K562 (cell line): ENCODE data around the gene PYROXD2. TPM values are rescaled to one million over a fixed set of nuclear protein-coding genes. Genes with fewer than 3 reads are reported as not detected.

ENCODE experiments used
- ADNP ChIP-seq: fragments of 200-800 bp; sonication (Bioruptor generic); IDR thresholded peaks from 2 replicates; pipeline ENCODE4 v1.6.1; 2016; ENCODE audit warnings: missing genetic modification characterization, missing compliant biosample characterization
- ARID3B ChIP-seq: fragments of 250-450 bp; sonication (Bioruptor Pico); IDR thresholded peaks from 2 replicates; pipeline ENCODE4 v1.4.0; 2020; ENCODE audit warnings: borderline replicate concordance
- ATF7 ChIP-seq: fragments of 450-650 bp; IDR thresholded peaks from 2 replicates; pipeline ENCODE4 v1.7.1; 2014; ENCODE audit warnings: mild to moderate bottlenecking, moderate library complexity
- ETV1 ChIP-seq: fragments of 450-650 bp; conservative IDR thresholded peaks from 2 replicates; pipeline ENCODE4 v1.6.1; 2016; ENCODE audit warnings: missing genetic modification characterization, control low read depth, low read depth, missing compliant biosample characterization
- ETV5 ChIP-seq: sonication (generic); formaldehyde crosslinking; IDR thresholded peaks from 2 replicates; pipeline ENCODE4 v1.4.0; 2020; ENCODE audit warnings: low read depth, mild to moderate bottlenecking, missing genetic modification reagents
- GATA2 ChIP-seq: sonication (generic); formaldehyde crosslinking; IDR thresholded peaks from 2 replicates; pipeline ENCODE4 v1.4.0; 2020; ENCODE audit warnings: mild to moderate bottlenecking, missing genetic modification reagents
- KDM1A ChIP-seq, 2 experiments: fragments of 450-650 bp; IDR thresholded peaks; 2 replicates each; pipeline ENCODE4 v1.6.1; 2016; ENCODE audit warnings: mild to moderate bottlenecking in 2 of 2
- MECOM ChIP-seq: fragments of 250-450 bp; sonication (Bioruptor Pico); IDR thresholded peaks from 2 replicates; pipeline ENCODE4 v1.8.0; 2022; ENCODE audit warnings: inconsistent platforms
- MNT ChIP-seq, 2 experiments: fragments of 450-650 bp; conservative IDR thresholded peaks; 2 replicates each; pipeline ENCODE4 v1.6.1; 2017; ENCODE audit warnings: mild to moderate bottlenecking in 2 of 2, moderate library complexity in 2 of 2
- MTF1 ChIP-seq: fragments of 250-450 bp; sonication (Bioruptor Pico); IDR thresholded peaks from 2 replicates; pipeline ENCODE4 v1.9.0; 2021; ENCODE audit warnings: moderate library complexity, mild to moderate bottlenecking, inconsistent platforms, borderline replicate concordance
- NR2F6 ChIP-seq: fragments of 450-650 bp; formaldehyde crosslinking; IDR thresholded peaks from 2 replicates; pipeline ENCODE4 v1.4.0; 2020; ENCODE audit warnings: mild to moderate bottlenecking
- SIN3A ChIP-seq, 2 experiments: fragments of 150-350 bp in 1 of 2; IDR thresholded peaks; 2 replicates each; pipeline ENCODE4 v1.6.1; 2011 to 2016; ENCODE audit warnings: borderline replicate concordance in 2 of 2, low read depth in 2 of 2, low read length in 2 of 2, mild to moderate bottlenecking in 2 of 2, moderate library complexity in 2 of 2; ENCODE audit not compliant: control insufficient read depth in 1 of 2
- SMARCC2 ChIP-seq: fragments of 450-650 bp; IDR thresholded peaks from 2 replicates; pipeline ENCODE4 v1.6.1; 2017; ENCODE audit warnings: antibody characterized with exemption, moderate library complexity, mild to moderate bottlenecking, low read depth
- SMARCE1 ChIP-seq: fragments of 450-650 bp; IDR thresholded peaks from 2 replicates; pipeline ENCODE4 v1.7.1; 2016; ENCODE audit warnings: mild to moderate bottlenecking
- STAG1 ChIP-seq: sonication (generic); formaldehyde crosslinking; IDR thresholded peaks from 2 replicates; pipeline ENCODE4 v1.5.0; 2020; ENCODE audit warnings: missing genetic modification reagents, borderline replicate concordance
- TRIM25 ChIP-seq: fragments of 450-650 bp; IDR thresholded peaks from 2 replicates; pipeline ENCODE4 v1.7.0; 2016; ENCODE audit warnings: borderline replicate concordance
- ZKSCAN8 ChIP-seq: fragments of 200-800 bp; sonication (Bioruptor generic); IDR thresholded peaks from 2 replicates; pipeline ENCODE4 v1.6.1; 2016; ENCODE audit warnings: missing genetic modification characterization, missing compliant biosample characterization
- ZNF174 ChIP-seq: fragments of 250-450 bp; sonication (Bioruptor Pico); IDR thresholded peaks from 2 replicates; pipeline ENCODE4 v1.4.0; 2020; ENCODE audit warnings: mild to moderate bottlenecking
- ZNF280A ChIP-seq: fragments of 450-650 bp; IDR thresholded peaks from 2 replicates; pipeline ENCODE4 v1.6.1; 2018; ENCODE audit warnings: mild to moderate bottlenecking, low read depth; ENCODE audit not compliant: partially characterized antibody
- ZNF384 ChIP-seq: IDR thresholded peaks from 2 replicates; pipeline ENCODE4 v1.6.1; 2012; ENCODE audit warnings: low read depth, low read length, improper control_type of control experiment
- ZNF511 ChIP-seq: sonication (generic); formaldehyde crosslinking; IDR thresholded peaks from 2 replicates; pipeline ENCODE4 v1.8.0; 2022; ENCODE audit warnings: mild to moderate bottlenecking, missing genetic modification reagents
- ZNF764 ChIP-seq: fragments of 250-450 bp; sonication (Bioruptor Pico); IDR thresholded peaks from 2 replicates; pipeline ENCODE4 v1.4.0; 2020; ENCODE audit warnings: low read depth, mild to moderate bottlenecking, moderate library complexity
- polyA plus RNA-seq, 8 experiments: library from polyadenylated mRNA; depleted of rRNA in 4 of 8; stranded (reverse) in 5 of 8; unstranded in 3 of 8; fragments of >200 nt; fragmentation: Nextera tagmentation in 2 of 8; fragmentation: Illumina TruSeq in 1 of 8; extraction: Ambion mirVana in 2 of 8; extraction: Trizol in 1 of 8; gene quantifications; 2 replicates each; pipeline versions ENCODE4 v1.2.1 to v1.2.3, GENCODE V29; 2011 to 2014; ENCODE audit warnings: inconsistent platforms in 1 of 8, missing spikeins in 1 of 8
- total RNA-seq, 7 experiments: library from RNA; depleted of rRNA in 6 of 7; stranded (reverse); fragments of >200 nt in 6 of 7; fragmentation: Illumina TruSeq in 2 of 7; extraction: Trizol in 2 of 7; gene quantifications; 2 replicates each; pipeline versions ENCODE4 v1.2.1 to v1.2.3, GENCODE V29; 2011 to 2021; ENCODE audit warnings: low replicate concordance in 1 of 7

Gene PYROXD2
- total and polyA plus RNA-seq, 9 of the 15 experiments (the other 6 are each of a cell fraction or from before 2014, with no cell fraction given), result 0.14 to 1.4 (median 0.58) TPM

- TF ChIP-seq NR2F6 (CRISPR knock-in tag), result no peak
- no peak for TF ChIP-seq GATA2 (CRISPR knock-in tag)
- TF ChIP-seq STAG1, result no peak
- TF ChIP-seq ZNF764 (CRISPR knock-in tag), result peak; percentile 75; the same call in 1 of the 2 replicates
- TF ChIP-seq ZNF280A, result no peak
- TF ChIP-seq ETV5, result no peak
- TF ChIP-seq ZNF174 (CRISPR knock-in tag), result no peak
- no peak for TF ChIP-seq ARID3B (CRISPR knock-in tag)
- peak; percentile 85 to 94 for TF ChIP-seq MNT (conservative IDR thresholded peaks at IDR 0.05)
- no peak; the same call in 1 of the 2 replicates for TF ChIP-seq ATF7
- no peak for TF ChIP-seq SMARCC2
- TF ChIP-seq KDM1A (IDR thresholded peaks at IDR 0.05), result peak in 1 of 2 experiments; percentile 58; a peak in 1 of 4 replicates
- TF ChIP-seq ZNF511, result no peak
- TF ChIP-seq MECOM (CRISPR knock-in tag), result no peak
- no peak for TF ChIP-seq ZKSCAN8 (CRISPR knock-in tag)
- TF ChIP-seq ZNF384, result no peak
- no peak for TF ChIP-seq ETV1 (tag)
- peak; percentile 62 to 96; a peak in 1 of 4 replicates for TF ChIP-seq SIN3A (IDR thresholded peaks at IDR 0.05; ENCODE audit: borderline replicate concordance in 2 of 2, control insufficient read depth in 1 of 2, low read depth in 2 of 2, low read length in 2 of 2)
- peak; percentile 97 for TF ChIP-seq ADNP
- TF ChIP-seq MTF1 (CRISPR knock-in tag), result no peak
- TF ChIP-seq TRIM25, result no peak
- no peak for TF ChIP-seq SMARCE1
Observed at GRCh38 chr10:98446661-98447221, 31.8 kb upstream of the PYROXD2 start, which contains the start of gene HPS1 (continued).
